ENCODE results near the gene OR5AC2. TPM values are rescaled to one million over a fixed set of nuclear protein-coding genes. Genes with fewer than 3 reads are reported as not detected.

The OR5AC2 gene
- total RNA-seq, 2 donors from 2014 or later = not detected

DNA sequence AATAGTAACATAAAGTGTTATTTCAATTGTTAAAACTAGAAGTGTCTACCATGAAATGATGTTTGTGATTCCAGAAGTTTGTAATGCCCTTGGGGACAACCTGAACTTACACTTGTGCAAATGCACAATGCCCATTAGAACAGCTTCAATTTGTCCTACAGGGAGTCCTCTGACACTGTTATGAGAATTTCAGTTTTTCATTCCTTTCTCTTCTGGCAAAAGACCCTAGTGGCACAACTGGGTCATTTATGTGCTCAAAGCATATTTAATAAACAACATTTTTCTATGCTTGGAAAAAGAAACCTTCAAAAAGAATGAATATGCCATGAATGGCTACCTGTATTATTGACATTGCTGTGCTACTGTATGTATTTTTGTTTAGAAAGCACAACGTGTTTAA, 43.4 kb downstream of the OR5AC2 start, which contains the start of gene OR5H1:
Gene OR5H1, plus strand, starts transcription at position 301 of the 400 bp plus-strand sequence. CDS start 1,977 bp downstream, outside the sequence.
- DNase-seq (no peak), ATAC-seq (no peak)
- intact Hi-C loops (cut with DNase I) = no loop called here

DNA sequence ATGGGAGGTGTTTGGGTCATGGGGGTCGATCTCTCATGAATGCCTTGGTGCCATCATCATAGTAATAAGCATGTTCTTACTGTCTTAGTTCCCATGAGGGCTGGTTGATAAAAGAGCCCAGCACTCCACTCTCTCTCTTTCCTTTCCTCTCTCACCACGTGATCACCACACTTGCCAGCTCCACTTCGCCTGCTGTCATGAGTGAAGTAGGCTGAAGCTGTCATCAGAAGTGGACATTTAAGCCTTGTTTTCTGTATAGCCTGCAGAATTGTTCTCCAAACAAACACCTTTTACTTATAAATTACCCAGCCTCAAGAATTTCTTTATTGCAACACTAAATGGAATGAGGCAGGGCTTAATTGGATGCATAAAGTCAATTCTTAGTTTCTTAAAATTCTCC, 49.7 kb downstream of the OR5AC2 start:
- ATAC-seq = no peak
- DNase-seq = no peak
- intact Hi-C loops (cut with DNase I) = no loop called here

Other genes starting within 250 kb of the OR5AC2 start
- 10 to 100 TPM; 12.9 to 16.0 TPM for gene RIOX2, start 114.7 kb upstream of the OR5AC2 start, total RNA-seq
- gene GABRR3, start 51.9 kb upstream of the OR5AC2 start, total RNA-seq = not detected
- not detected for gene OR5H1, start 43.5 kb downstream of the OR5AC2 start, total RNA-seq
- gene OR5H14, start 60.3 kb downstream of the OR5AC2 start, total RNA-seq = not detected
- not detected for gene OR5H15, start 79.5 kb downstream of the OR5AC2 start, total RNA-seq
- not detected for gene OR5H6, start 177.1 kb downstream of the OR5AC2 start, total RNA-seq
- gene OR5H2, start 195.3 kb downstream of the OR5AC2 start, total RNA-seq = not detected